AG10803 (cell line): ENCODE results near the gene PCDH10.
"Not testable (repeated sequence)": the region's sequence is repeated elsewhere in the genome, so short reads cannot be mapped to it uniquely, and the experiment has no call there.

Experiments used
- DNase-seq: peaks from one replicate; pipeline ENCODE4 v3.0.0; 2010; ENCODE audit warnings: low read depth
- H3K4me3 ChIP-seq: 2 replicates; pipeline ENCODE4 v1.5.1; 2011; ENCODE audit warnings: mild to moderate bottlenecking, low read length, control low read depth
- TF ChIP-seq, protein P1 (sequence below): conservative IDR thresholded peaks from 2 replicates; pipeline ENCODE4 v1.5.1; 2011; ENCODE audit warnings: mild to moderate bottlenecking, low read length, control low read depth, inconsistent platforms

PCDH10 gene

DNA sequence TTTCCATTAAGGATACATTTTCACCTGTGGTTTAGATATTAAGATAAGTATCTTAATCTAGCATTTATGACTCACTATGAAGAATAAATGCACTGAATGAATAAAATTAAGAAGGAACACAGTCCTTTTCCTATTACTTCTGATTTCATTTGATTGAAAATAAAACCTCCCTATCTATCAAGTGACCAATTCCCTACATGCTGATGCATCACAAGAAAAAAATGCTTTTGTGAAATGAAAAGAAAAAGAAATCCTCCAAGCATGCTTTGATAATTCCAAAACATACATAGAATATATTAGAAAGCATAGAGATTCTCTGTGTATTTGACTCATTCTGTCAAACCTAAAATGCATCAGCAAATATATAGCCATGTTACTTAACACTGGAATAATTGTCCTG is 37.1 kb downstream of the PCDH10 start:
- TF ChIP-seq, protein P1, sequence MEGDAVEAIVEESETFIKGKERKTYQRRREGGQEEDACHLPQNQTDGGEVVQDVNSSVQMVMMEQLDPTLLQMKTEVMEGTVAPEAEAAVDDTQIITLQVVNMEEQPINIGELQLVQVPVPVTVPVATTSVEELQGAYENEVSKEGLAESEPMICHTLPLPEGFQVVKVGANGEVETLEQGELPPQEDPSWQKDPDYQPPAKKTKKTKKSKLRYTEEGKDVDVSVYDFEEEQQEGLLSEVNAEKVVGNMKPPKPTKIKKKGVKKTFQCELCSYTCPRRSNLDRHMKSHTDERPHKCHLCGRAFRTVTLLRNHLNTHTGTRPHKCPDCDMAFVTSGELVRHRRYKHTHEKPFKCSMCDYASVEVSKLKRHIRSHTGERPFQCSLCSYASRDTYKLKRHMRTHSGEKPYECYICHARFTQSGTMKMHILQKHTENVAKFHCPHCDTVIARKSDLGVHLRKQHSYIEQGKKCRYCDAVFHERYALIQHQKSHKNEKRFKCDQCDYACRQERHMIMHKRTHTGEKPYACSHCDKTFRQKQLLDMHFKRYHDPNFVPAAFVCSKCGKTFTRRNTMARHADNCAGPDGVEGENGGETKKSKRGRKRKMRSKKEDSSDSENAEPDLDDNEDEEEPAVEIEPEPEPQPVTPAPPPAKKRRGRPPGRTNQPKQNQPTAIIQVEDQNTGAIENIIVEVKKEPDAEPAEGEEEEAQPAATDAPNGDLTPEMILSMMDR = no peak

DNA sequence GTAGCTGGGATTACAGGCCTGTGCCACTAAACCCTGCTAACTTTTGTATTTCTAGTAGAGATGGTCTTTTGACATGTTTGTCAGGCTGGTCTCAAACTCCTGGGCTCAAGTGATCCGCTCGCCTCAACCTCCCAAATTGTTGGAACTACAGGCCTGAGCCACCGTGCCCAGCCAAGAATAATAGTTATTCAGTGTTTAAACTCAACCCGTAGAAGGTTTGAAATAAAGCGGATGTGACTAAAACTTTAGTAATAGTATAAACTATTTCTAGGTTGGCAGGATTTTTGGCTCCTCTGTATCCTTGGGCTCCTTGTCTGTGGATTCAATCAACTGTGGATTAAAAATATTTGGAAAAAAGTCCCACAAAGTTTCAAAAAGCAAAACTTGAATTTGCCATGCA is 37.8 kb downstream of the PCDH10 start:
- no peak for DNase-seq
- TF ChIP-seq, protein P1 = no peak
- H3K4me3 ChIP-seq = no peak overlapping the region

More for the DNA sequence above, 37.1 kb downstream of the PCDH10 start:
- no peak overlapping the region for H3K4me3 ChIP-seq
- no peak for DNase-seq

DNA sequence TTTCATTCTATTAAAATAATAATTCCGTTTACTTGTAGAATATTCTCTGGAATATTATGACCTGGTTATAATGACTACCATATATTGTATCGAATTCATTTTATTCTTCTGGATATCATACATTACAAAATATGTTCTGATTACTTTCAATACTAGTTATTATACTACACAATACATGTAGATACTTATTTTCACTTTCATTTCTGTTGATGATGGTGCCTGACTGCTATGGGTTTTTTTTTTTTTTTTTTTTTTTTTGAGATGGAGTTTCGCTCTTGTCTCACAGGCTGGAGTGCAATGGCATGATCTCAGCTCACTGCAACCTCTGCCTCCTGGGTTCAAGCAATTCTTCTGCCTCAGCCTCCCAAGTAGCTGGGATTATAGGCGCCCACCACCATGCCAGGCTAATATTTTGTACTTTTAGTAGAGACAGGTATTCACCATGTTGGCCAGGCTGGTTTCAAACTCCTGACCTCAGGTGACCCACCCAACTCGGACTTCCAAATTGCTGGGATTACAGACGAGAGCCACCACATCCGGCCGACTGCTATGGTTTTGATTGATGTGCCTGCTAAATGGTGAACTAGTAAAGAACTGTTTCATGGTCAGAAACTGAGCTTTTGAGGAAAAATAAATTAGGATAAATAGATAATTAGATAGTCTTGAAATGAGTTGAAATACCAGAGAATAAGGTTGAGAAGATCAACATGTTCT is 39.5 kb downstream of the PCDH10 start:
- no peak for DNase-seq
- no peak overlapping the region for H3K4me3 ChIP-seq
- TF ChIP-seq, protein P1 = no peak

DNA sequence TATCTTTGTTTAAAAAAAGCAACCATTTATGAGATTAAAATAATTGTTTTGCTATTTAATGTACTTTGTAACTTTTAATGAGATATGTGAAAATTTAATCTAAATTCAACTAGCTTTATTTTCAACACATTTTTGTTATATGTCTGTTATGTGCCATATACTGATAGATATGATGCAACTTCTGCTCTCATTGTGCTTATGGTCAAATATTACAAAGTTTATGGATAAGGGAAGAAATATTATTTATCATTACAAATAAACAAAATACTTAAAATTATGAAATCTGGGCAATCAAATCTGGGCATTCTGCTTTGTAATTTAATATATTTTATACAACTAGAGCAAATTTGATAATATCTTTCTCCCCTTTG is 40.0 kb downstream of the PCDH10 start:
- DNase-seq = no peak
- TF ChIP-seq, protein P1 = no peak
- H3K4me3 ChIP-seq = no peak overlapping the region

DNA sequence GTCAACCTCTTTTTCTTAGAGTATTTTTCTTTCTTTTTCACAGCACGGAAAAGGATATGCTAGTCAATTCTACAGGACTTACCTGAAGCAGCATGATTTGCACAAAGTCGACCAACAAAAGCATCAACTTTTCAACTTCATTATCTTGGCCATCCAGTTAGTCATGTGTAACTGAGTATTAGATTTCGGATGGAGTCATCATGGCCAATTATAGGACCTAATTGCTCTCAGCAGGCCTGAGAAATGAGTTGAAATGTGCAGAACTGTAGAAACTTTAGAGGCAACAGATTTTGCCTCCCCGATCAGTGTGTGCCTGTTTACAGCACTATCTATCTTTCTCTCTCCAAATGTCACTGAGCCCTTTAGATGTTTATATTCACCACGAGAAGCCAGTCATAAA is 41.0 kb downstream of the PCDH10 start:
- DNase-seq = no peak
- TF ChIP-seq, protein P1 = no peak
- no peak overlapping the region for H3K4me3 ChIP-seq

DNA sequence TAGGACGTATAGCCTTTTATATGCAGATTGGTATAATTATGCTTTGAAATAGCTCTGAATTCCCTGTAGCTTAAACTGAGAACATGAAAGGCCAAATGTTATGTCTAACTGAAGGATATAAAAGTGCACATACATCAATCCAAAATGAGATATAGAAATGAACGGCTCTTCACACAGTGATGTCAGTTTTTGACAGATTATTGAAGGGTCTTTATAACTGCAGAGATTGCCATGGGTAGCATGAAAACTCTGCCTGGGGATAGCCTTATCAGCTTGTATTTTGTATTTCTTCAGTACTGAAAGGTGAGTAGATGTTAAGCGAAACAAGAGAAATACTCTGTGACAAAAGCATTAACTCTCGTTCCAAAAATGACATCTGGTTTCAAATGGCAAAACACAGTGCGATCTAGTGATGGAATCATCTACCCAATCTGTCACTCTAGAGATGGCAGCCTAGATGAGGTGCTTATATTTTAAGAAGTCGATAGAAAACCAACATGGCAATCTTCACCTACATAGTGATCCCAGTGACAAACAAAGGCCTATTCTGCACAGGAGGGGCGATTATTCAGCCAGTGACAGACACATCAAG is 59.7 kb downstream of the PCDH10 start:
- TF ChIP-seq, protein P1 = no peak
- DNase-seq = no peak
- no peak overlapping the region for H3K4me3 ChIP-seq

DNA sequence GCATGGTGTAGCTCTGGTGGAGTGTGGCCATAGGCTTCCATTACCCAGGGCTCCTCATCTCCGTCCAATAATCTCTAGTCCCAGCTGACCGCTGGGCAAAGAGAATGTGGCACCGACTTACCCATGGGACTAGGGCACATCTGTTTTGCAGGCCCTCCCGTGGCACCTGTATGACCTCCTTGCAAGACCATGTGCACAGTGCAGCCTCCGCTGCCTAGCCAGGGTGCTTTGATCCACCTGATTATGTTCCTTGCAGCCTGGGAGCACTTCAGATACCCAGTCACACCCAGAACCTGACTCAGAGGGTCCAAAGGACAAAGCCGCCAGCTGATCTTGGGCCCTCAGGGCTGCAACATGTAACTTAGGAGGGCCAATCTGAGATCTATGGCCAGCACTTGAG is 84.8 kb downstream of the PCDH10 start:
- no peak for DNase-seq
- H3K4me3 ChIP-seq = no peak overlapping the region
- TF ChIP-seq, protein P1 = no peak

DNA sequence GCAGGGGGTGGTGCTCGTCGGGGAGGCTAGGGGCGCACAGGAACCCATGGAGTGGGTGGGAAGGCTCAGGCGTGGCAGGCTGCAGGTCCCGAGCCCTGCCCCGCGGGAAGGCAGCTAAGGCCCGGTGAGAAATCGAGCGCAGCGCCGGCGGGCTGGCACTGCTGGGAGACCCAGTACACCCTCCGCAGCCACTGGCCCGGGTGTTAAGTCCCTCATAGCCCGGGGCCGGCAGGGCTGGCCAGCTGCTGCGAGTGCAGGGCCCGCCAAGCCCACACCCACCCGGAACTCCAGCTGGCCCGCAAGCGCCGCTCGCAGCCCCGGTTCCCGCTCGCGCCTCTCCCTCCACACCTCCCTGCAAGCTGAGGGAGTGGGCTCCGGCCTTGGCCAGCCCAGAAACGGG is 91.4 kb downstream of the PCDH10 start:
- not testable (repeated sequence) for DNase-seq, H3K4me3 ChIP-seq
